AG09309 (cell line): Measurements from ENCODE around the gene PRKAR1B.
"Not testable (repeated sequence)": the region's sequence is repeated elsewhere in the genome, so short reads cannot be mapped to it uniquely, and the experiment has no call there.

Experiments used
- DNase-seq: peaks from one replicate; pipeline ENCODE4 v3.0.0-alpha.2; 2010; ENCODE audit warnings: low read depth
- H3K4me3 ChIP-seq: 2 replicates; pipeline ENCODE4 v1.5.1; 2011; ENCODE audit warnings: mild to moderate bottlenecking, low read depth, low read length, moderate library complexity; ENCODE audit not compliant: control insufficient read depth
- CTCF ChIP-seq: IDR thresholded peaks from 2 replicates; pipeline ENCODE4 v1.5.1; 2011; ENCODE audit warnings: mild to moderate bottlenecking, low read depth, low read length, inconsistent platforms; ENCODE audit not compliant: insufficient read depth, control insufficient read depth; ENCODE audit errors: missing control alignments

The PRKAR1B gene

GRCh38 chr7:664997-665735 is 61.9 kb downstream of the PRKAR1B start:
- H3K4me3 ChIP-seq, result no peak overlapping the region
- DNase-seq, result peak; percentile 3
- TF ChIP-seq CTCF, result no peak

- no peak for DNase-seq
- no peak for TF ChIP-seq CTCF
- H3K4me3 ChIP-seq, result no peak overlapping the region
Measured at GRCh38 chr7:664402-664775, 62.7 kb downstream of the PRKAR1B start.

GRCh38 chr7:662576-662975 is 64.5 kb downstream of the PRKAR1B start:
- no peak overlapping the region for H3K4me3 ChIP-seq

GRCh38 chr7:659996-660395 is 67.1 kb downstream of the PRKAR1B start:
- no peak overlapping the region for H3K4me3 ChIP-seq
- DNase-seq, result no peak
- no peak for TF ChIP-seq CTCF

More at GRCh38 chr7:662576-662975, 64.5 kb downstream of the PRKAR1B start:
- TF ChIP-seq CTCF, result no peak
- DNase-seq, result no peak

- no peak for TF ChIP-seq CTCF
- no peak for DNase-seq
- H3K4me3 ChIP-seq, result no peak overlapping the region
Measured at GRCh38 chr7:659306-659847, 67.7 kb downstream of the PRKAR1B start.

- no peak for TF ChIP-seq CTCF
- H3K4me3 ChIP-seq, result no peak overlapping the region
- DNase-seq, result no peak
Measured at GRCh38 chr7:657565-658119, 69.4 kb downstream of the PRKAR1B start.

GRCh38 chr7:657010-657409 is 70.1 kb downstream of the PRKAR1B start:
- DNase-seq, H3K4me3 ChIP-seq: not testable (repeated sequence)
